ENCODE measurements around the gene FNDC3B.

The FNDC3B gene

DNA sequence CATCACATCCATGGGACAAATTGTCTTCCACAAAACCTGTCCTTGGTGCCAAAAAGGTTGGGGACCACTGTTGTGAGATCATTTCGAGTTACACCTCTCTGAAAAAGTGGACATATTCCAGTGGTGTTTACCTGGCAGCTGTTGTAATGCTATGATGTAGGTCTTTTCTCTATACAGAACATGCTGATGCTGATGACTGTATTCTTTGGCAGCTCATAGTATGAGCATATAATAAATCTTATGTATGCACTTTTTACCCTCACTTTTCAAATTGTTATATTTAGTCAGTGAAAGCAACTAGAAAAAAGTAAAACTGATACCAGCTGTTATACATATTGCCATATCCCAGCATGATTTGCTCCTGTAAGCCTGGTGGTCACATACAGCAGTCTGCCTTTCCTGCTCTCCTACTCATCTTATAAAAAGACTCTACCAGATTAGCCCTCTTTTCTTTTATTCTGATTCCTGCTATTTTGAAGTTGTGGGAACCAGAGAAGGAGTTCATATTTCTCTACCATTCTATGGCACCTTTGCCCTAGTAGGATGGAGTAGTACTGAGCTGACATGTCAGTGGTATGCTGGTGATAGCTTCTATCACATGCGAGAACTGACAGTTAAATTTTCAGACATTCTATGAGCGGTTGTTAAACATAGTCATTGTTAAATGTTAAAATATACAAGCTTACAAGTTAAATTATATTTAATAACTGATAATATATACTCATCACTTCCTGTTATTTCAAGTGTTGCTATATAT, 128.7 kb downstream of the FNDC3B start:
- DNase-seq (ENCODE audit: low read depth in 2 of 2) = no peak

DNA sequence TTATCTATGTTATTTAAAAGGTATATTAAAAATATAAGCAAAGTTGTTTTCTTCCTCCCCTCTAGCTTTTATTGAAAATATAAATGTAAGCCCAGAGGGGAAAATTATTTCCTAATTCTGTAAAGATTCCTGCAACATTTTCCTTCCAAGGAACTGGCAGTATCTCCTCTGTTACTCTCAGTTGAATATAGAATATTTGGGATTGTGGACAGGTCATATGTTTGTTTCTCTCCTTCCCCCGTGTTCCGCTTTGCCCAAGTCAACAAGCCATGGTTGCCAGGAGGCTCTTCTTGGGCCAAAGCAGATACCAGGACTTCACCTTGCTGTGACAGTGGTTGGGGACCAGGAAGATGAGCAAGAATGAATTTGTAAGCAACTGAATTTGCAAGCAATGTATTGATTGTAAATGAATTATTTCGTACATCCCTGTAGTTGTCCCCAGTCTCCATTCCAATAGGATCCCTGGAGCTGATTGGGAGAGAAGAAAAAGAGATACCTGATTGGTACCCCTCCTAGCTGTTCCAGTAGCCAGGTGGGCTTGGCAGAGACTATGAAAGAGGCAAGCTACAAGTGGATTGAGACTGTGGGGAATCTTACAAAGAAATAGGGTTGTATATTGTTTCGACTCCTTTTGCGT, 130.8 kb downstream of the FNDC3B start:
- DNase-seq (ENCODE audit: low read depth in 2 of 2) = no peak

GRCh38 chr3:172170841-172171240, 131.5 kb downstream of the FNDC3B start:
- no peak for DNase-seq (ENCODE audit: low read depth in 2 of 2)

DNA sequence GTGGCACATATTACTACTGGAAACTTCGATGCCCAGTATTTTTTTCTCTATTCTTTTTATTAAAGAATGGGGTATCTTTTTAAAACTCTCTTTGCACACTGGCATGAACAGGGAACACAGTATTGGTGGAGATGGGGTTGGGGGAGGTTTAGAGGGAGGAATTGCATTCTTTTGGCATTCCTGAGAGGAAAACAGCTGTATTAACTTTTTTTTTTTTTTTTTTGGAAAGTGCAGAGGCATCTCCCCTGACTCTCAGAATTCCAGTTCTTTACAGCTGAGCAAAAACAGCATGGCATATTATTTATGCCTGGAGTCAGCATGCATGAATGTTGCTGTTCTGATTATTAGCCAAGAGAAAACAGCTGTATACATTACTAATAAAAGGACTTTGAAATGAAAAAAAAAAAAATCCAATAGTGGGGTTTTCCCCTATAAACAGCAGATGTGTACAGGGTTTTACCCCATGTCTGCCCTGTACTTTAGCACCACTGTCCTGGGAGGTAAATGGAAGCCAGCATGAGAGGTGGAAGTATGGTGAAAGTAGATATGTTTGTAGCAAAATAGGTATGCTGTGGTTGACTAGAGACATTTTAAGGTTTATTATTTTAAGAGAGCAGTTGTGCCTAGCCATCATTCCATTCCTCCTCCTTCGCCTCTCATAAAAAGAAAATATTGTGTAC, 132.2 kb downstream of the FNDC3B start:
- no peak for DNase-seq (ENCODE audit: low read depth in 2 of 2)

GRCh38 chr3:172173316-172174254, 134.2 kb downstream of the FNDC3B start:
- no peak for DNase-seq (ENCODE audit: low read depth in 2 of 2)

DNA sequence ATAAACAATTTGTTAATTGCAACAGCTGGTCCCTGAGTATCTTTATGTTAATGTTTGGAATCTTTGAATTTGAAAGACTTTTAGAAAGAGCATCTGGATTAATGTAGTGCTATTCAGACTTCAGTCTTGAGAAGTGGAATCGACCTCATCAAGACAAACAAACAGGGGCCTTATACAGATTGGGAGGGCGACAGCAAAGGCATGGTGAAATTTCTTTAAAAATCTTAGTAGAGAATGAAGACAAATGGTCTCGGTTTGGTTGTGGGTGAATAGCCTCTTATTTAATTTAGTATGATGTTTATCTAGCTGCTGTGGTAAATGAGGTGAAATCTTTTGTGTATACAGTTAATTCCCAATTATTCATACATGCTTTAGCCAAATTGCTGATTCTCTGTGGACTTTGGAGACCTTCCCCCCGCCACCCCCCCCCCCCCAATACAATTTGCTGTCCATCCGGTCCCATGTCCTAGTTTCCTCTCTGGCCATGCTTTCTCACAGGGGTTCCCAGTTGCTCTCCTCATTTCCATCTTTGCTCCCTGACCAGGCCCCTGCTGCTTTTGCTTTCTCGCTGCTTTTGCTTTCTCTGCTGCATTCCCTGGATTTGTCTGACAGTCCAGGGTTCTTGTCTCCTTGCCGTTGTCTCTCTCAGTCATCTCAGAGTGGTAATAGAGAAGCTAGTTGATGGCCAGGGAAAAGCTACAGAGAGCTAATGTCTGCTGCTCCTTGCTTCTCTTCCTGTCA, 135.3 kb downstream of the FNDC3B start:
- DNase-seq (ENCODE audit: low read depth in 2 of 2) = no peak

DNA sequence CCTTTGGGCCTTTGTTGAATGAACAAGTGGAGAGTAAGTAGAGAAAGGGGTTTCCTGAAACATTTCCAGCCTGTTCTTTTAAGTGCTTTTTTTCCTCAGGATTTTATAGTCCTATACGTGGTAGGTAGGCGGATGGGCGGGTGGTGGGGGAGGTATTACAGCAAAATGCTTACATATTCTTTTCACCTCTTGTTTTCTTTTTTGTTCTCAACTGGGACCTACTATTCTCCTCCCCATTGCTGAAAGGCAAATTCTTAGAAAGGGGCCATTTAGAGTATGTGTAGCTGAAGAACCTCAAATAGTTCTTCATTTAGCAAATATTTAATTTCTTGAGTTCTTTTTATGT, 135.8 kb downstream of the FNDC3B start:
- no peak for DNase-seq (ENCODE audit: low read depth in 2 of 2)

DNA sequence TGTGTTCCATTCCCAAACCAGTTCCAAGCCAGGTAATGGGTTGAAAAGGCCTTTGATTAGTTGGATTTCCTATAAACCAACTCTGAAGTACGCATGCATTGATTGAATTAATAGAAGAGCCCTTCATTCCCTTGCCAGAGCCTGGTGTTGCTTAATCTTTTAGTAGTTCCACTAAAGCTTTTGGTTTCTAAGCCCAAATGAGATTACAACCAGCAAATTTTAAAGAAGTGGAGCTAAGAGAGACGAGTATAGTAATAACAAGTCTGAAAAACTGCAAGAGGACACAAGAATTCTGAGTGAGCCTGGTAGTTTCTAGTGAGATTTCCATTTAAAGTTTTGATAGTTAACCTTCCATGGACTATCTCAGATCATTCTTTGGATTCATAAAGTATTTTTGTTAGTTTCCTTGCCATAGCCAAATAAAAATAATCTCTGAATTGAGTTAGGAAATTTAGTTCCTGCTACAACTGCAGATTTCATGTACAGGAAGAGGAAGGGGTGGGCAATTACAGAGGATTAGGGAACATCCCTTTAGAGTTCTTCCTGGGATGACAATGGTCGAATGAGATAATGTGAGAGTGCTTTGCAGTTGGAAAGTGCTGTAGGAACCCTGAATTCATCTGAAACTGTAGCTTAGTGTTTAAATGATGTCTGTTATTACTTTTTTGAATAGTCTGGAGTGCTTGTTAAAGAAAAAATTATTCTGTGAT, 136.8 kb downstream of the FNDC3B start:
- no peak for DNase-seq (ENCODE audit: low read depth in 2 of 2)

DNA sequence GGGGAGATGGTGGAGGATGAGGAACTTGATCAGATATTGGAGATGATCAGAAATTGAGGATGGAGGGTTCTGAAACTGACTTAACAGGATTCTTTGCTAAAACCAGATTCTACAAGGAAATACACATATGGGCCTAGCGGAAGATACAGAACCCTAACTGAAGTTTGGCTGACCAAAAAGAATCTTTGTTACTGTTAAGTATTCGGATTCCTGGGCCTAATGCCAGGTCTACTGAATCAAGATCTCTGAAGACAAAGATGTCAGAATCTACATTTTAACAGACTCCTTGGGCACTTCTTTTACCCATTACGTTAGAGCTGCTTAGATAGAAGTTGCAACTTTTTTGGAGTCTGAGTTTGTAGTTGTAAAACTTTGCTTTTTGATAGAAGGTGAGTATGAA, 137.7 kb downstream of the FNDC3B start:
- DNase-seq (ENCODE audit: low read depth in 2 of 2) = no peak

DNA sequence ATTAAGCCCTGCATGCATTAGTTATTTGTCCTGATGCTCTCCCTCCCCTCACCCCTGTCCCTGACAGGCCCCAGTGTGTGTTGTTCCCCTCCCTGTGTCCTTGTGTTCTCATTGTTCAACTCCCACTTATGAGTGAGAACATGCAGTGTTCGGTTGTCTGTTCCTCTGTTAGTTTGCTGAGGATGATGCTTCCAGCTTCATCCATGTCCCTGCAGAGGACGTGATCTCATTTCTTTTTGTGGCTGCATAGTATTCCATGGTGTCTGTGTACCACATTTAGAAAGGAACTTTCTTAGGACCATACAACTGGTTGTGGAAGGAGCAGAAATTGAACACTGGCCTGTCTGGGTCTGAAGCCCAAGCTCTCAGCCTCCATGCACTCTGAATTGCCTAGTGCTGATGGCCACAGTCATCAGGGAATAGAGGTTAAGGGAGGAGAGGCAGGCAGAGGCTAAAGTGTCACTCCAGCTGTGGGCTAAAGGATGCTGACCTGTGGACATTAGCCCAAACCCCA, 138.5 kb downstream of the FNDC3B start:
- no peak for DNase-seq (ENCODE audit: low read depth in 2 of 2)

- no peak for DNase-seq (ENCODE audit: low read depth in 2 of 2)
These were observed 140.5 kb downstream of the FNDC3B start for GRCh38 chr3:172179680-172180399.

- DNase-seq (ENCODE audit: low read depth in 2 of 2) = no peak
These were observed 141.1 kb downstream of the FNDC3B start for GRCh38 chr3:172180473-172180872.

DNA sequence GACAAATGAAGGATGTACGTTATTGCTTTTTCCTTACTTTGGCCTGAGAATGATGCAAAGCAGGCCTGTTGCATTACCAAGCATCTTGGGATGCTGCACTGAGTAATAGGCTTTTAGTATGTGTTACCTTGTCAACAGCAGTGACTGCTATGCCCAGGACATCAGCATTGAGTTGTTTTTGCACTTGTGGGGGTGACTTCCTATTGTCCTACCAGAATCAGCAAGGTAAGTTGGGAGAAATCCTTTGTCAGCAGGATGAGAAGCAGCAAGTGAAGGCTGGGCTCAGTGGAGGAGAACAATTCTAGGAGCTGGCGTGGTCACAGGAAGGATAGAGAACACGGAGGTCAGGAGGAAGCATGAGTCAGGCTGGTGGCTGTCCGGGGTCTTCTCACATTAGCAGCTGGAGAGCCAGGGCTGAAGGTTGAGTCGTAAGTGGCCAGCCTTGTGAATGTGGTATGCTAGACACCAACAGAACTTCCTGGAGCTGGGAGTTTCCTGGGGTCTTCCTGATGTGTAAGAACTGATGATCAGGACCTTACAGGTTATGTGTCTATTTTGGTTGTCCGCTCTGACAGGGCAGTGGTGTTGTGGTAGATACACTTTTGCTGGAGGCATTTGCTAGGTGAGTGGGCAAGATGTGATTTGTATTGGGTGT, 142.7 kb downstream of the FNDC3B start:
- DNase-seq (ENCODE audit: low read depth in 2 of 2) = no peak

GRCh38 chr3:172182797-172183196, 143.4 kb downstream of the FNDC3B start:
- no peak for DNase-seq (ENCODE audit: low read depth in 2 of 2)

DNA sequence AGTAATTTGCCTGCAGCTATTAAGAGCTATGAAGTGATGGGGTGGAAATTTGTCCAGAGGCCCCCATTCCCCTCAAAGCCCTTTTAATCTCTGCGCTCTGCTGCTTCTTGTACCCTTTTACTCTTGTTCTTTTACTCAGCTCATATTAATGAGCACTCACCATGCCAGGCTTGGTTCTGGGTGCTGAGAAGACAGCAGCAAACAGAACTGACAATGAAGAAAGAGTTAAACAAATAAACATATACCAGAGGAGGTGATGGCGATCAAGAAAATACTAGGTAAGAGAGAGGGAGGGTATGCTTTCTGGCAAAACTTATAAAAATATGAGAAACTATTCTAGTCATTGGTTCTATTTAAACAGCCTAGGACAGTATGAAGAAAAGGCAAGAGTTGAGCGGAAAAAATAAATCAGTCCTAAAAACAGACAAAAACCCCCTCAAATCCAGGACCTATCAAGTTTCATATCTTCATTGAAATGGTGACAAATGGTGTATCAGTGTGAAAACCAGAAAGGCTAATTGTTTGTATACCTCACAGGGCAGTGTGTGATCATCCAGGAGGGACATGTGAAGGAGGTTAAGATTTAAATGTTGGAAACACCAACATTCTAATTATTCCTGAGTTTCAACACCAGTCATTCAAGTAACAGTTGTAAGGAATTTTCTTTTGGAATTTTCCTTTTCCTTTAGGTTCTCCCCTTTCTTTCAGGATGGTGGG, 144.9 kb downstream of the FNDC3B start:
- no peak for DNase-seq (ENCODE audit: low read depth in 2 of 2)

DNA sequence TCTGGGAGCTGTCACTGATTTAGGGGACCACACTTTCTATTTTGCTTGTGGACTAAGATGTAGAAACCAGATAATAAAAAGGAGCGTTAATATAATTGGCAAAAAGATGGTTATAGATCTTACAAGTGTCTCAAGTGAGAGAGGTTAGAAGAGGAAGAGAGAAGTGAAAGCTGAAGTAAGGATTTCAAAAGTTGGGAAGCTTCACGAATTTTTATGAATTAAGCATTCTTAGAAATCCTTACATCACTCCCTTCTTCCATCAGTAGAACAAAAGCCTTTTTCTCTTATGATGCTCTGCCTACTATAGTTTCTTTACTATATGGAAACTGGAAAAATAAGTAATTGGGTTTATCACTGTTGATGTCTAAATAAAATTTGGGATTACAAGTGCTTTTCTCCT, 146.5 kb downstream of the FNDC3B start:
- no peak for DNase-seq (ENCODE audit: low read depth in 2 of 2)

DNA sequence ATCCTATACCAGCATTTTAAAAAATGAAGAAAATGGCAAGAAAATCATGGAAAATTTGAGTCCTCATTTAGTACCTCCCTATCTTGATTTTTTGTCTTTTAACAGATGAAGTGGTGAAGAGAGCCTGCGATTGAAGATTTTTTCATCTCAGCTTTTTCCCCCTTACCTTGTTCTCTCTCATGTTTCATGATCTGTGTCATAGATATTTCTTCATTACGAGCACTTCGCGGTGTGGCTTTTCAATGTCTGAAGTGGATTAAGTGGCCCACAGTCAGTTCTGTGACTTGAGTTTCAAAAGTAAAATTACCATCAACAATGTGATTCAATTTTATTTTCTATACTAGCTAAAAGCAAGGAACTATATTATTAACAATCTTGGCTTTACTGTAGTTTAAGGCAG, 147.2 kb downstream of the FNDC3B start:
- no peak for DNase-seq (ENCODE audit: low read depth in 2 of 2)

GRCh38 chr3:172187511-172187910, 148.1 kb downstream of the FNDC3B start:
- DNase-seq (ENCODE audit: low read depth in 2 of 2) = no peak

DNA sequence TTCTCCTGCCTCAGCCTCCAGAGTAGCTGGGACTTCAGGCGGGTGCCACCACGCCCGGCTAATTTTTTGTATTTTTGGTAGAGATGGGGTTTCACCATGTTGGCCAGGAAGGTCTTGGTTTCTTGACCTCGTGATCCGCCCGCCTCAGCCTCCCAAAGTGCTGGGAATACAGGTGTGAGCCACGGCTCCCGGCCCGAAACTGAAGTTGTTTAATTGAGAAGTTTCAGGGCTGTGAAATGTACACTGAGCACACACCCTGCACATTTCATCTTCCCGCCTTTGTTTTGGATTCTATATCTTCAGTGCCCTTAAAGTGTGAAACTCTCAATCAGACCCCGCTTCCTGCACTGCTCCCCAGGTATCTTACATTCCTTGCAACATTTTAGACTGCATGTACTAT, 149.1 kb downstream of the FNDC3B start:
- DNase-seq (ENCODE audit: low read depth in 2 of 2) = no peak

All from stimulated activated CD8-positive, alpha-beta memory T cell treated with anti-CD3 and anti-CD28 coated beads, Interleukin-2, amount 100 ng/mL, for 1 hour (primary cell).